NCI-H2196 treated with DMSO at 0.1 percent for 48 hours (cell line): Measurements from ENCODE around the gene PGAP3.

Source experiments
- DNase-seq: peaks from one replicate; lab custom pipeline; 2025; ENCODE audit not compliant: unreplicated experiment; lab: John Stamatoyannopoulos, UW

PGAP3 gene

GRCh38 chr17:39672522-39673334 is 15.1 kb downstream of the PGAP3 start:
- no peak for DNase-seq

DNA sequence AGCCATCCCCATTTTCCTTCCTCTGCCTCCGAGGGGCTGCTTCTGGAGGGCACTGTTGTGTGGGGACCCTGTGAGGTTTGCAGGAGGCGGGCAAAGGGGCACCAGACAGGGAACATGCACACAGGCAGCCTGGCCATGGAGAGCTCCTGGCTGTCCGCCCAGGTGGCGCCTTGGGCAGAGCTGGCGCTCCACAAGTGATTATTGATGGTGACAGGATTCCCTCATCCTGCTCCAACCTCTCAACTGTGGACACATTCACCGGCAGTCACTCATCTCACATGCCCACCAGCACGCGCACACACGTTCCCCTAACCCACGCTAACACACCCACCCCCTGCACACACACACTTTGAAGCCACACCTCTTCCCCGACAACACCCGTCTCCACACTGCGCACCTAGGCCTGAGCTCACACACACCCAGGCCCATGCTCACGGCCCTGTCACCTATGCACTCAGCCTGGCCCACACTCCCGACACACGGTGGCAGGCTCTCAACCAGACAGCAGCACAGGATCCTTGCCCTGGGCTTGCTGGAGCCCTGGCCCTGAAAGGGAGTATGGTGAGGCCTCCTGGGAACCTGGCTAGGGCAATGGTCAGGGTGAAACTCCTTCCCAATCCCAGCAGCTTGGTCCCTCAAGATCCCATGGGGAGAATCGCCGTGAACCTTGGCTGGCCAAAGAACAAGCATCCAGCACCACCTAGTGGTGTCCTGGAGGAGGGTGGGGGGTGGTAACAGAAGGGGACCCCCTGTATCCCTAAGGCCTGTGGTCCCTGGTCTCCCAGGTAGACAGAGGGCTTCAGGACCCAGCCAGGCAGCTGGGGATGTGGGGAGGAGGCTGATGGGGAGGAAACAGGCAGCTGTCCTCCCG is 16.0 kb downstream of the PGAP3 start:
- DNase-seq, result no peak

DNA sequence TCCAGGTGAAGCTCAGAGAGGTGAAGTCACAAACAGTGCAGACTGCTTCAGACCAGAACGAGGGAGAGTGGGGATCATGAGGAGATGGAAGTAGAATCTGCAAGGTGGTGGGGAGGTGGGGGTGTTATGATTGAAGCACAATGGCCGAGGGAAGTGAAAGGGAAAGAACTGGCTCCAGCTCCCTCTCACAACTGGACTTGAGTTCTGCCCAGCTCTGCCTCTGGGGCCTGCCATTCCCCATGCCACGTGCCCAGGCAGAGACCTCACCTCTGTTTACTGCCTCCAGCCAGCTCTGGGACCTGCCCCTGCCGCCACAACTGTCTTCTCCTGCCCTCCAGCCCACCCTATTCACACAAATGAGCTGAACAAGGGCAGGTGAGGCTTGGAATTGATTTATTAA is 17.1 kb downstream of the PGAP3 start:
- DNase-seq, result no peak

- no peak for DNase-seq
Observed at GRCh38 chr17:39669897-39670735, 17.7 kb downstream of the PGAP3 start.

DNA sequence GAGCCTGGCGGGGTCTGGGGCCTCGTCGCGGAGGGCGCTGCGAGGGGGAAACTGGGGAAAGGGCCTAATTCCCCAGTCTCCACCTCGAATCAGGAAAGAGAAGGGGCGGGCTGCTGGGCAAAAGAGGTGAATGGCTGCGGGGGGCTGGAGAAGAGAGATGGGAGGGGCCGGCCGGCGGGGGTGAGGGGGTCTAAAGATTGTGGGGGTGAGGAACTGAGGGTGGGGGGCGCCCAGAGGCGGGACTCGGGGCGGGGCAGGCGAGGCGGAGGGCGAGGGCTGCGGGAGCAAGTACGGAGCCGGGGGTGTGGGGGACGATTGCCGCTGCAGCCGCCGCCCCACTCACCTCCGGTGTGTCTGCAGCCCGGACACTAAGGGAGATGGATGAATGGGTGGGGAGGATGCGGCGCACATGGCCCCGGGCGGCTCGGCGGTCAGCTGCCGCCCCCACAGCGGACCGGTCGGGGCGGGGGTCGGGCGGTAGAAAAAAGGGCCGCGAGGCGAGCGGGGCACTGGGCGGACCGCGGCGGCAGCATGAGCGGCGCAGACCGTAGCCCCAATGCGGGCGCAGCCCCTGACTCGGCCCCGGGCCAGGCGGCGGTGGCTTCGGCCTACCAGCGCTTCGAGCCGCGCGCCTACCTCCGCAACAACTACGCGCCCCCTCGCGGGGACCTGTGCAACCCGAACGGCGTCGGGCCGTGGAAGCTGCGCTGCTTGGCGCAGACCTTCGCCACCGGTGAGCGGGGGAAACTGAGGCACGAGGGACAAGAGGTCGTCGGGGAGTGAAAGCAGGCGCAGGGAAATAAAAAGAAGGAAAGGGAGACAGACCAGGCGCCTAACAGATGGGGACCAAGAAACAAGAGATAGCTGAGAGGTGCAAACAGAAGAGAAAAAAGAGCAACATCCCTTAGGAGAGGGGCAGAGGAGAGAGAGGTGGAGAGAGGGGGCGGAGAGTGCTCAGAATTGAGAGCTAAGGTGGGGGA is 19.6 kb downstream of the PGAP3 start, which contains the start of gene PNMT:
PNMT (plus strand) TSS at position 509 of the 980 bp plus-strand sequence; CDS start at position 532, 23 bp downstream.
- DNase-seq, result no peak

DNA sequence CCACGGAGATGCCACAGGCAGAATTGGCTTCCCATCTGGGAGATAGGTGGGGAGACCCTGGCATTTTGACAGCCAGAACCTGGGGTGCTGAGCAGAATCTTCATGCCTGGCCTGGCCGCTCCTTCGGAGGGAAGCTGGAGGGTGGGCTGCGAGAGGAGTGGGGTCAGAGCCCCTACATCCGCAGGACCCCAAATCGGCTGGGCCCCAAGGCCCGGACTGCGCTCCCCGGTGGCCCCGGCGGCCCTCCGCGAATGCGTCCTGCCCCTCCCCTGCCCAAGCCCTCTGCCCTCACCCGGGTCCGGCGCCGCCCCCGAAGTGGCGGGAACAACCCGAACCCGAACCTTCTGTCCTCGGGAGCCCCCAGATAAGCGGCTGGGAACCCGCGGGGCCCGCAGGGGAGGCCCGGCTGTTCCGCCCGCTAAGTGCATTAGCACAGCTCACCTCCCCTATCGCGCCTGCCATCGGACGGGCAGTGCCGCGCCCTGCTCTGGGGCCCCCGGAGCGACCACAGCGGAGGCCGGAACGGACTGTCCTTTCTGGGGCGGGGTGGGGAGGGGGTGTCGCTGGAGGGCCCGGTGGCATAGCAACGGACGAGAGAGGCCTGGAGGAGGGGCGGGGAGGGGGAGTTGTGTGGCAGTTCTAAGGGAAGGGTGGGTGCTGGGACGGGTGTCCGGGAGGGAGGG is 20.5 kb downstream of the PGAP3 start:
- DNase-seq, result no peak

- DNase-seq, result no peak
Observed at GRCh38 chr17:39666601-39667261, 21.1 kb downstream of the PGAP3 start.

DNA sequence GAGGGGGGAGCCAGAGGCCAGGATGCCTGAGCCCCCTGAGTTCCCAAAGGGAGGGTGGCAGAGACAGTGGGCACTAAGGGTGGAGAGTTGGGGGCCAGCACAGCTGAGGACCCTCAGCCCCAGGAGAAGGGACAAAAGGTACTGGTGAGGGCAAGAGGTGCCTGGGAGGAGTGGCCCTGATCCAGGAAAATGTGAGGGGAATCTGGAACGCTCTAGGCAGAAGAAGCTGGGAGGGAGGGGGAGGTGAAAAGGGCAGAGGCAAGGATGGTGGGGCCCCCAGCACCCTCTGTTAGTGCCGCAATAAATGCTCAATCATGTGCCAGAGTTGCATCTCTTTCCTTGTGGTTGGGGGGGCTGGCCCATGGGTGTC is 21.6 kb downstream of the PGAP3 start:
- DNase-seq, result no peak

DNA sequence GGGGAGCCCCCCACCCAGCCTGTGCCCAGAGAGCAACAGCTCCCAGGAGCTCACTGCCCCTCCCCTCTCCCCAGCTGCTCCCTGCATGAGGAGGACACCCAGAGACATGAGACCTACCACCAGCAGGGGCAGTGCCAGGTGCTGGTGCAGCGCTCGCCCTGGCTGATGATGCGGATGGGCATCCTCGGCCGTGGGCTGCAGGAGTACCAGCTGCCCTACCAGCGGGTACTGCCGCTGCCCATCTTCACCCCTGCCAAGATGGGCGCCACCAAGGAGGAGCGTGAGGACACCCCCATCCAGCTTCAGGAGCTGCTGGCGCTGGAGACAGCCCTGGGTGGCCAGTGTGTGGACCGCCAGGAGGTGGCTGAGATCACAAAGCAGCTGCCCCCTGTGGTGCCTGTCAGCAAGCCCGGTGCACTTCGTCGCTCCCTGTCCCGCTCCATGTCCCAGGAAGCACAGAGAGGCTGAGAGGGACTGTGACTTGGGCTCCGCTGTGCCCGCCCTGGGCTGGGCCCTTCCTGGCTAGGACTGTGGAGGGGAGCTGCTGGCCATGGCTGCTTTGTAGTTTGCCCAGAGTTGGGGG is 22.1 kb downstream of the PGAP3 start:
- no peak for DNase-seq

DNA sequence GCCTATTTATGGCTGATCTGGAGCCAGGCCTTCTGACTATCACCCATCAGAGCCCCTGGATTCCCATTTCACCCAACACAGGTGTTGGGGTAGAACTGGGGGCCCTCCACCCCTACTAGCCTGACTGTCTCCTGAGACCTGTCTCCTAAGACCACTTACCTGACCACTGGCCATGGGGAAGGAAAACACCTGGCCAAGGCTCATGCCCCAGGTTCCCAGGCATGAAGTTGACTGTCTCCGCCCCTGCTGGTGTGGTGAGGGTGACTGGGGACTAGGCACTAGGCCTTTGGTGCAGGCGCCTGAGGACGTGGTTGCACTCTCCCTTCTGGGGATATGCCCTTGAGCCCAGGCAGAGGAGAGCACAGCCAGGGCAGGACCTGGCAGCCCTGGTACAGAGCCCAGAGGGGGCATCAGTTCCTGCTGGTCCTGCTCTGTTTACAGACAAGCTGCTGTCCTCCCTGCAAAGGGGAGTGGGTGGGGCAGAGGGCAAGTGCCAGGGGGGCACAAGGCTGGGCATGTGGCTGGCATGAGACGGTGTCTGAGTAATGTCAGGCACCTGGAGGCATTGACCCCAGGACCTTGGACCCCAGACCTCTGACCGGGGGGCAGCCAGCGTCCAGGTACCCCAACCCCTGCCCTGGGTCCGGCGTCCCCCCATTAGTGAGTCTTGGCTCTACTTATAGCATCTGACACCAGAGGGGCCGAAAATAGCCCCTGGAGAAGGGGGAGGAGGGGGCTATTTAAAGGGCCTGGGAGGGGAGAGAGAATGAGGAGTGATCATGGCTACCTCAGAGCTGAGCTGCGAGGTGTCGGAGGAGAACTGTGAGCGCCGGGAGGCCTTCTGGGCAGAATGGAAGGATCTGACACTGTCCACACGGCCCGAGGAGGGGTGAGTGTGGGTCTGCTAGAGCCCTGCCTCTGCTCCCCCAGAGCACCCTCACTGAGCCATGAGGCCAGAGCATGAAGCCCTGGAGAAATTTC is 23.0 kb downstream of the PGAP3 start, which contains the start of gene TCAP:
TCAP (plus strand) TSS at position 769 of the 981 bp plus-strand sequence; CDS start at position 780, 11 bp downstream.
- no peak for DNase-seq

- DNase-seq, result no peak
Observed at GRCh38 chr17:39663688-39664580, 23.9 kb downstream of the PGAP3 start.

DNA sequence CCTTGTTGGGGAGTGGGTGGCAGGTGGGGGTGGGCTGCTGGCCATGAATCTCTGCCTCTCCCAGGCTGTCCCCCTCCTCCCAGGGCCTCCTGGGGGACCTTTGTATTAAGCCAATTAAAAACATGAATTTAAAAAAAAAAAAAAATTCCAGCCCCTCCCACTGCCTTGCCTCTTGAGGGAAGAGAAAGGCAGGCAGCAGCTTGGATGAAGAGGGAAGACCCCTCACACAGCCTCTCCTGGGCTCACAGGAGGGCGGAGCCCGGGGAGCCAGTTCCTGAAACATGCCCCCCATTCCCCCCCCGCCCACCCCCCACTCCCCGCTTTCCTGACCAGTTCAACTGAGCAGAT is 24.5 kb downstream of the PGAP3 start:
- DNase-seq, result no peak

DNA sequence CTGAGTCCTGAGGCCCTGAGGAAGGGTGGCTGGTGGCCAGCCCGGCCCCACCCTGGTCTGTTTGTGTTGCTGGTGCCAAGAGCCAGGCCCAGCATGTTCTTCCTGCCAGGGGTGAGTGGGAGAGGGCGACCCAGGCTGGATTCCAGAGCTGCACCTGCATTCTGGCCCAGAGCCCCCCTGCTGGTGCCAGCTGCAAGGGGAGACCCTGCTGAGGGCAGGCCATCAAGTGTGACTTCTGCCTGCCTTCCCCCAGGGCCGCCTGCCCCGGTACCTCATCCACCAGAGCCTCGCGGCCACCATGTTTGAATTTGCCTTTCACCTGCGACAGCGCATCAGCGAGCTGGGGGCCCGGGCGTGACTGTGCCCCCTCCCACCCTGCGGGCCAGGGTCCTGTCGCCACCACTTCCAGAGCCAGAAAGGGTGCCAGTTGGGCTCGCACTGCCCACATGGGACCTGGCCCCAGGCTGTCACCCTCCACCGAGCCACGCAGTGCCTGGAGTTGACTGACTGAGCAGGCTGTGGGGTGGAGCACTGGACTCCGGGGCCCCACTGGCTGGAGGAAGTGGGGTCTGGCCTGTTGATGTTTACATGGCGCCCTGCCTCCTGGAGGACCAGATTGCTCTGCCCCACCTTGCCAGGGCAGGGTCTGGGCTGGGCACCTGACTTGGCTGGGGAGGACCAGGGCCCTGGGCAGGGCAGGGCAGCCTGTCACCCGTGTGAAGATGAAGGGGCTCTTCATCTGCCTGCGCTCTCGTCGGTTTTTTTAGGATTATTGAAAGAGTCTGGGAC is 25.1 kb downstream of the PGAP3 start:
- no peak for DNase-seq

GRCh38 chr17:39661744-39662541 is 25.9 kb downstream of the PGAP3 start:
- no peak for DNase-seq
